ENCODE results near the gene SUPT7L.

DNA sequence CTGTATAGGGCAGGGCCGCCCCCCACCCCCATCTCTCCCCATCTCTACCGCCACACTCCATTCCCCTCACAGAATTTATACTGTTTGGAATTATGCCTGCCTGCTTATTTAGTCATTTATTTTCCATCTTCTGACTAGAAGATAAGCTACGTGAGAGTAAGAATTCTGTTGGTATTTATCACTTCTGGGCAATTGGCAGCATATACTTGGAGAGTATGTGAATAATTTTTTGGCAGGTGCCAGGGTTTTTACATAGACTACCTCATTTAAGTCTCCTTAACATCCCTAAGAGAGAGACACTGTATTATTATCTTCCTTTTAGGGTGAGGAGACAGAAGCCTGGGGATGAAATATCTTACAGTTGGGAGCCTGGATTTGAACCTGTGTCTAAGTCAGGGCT lies 45.3 kb upstream of the SUPT7L start:
- TF ChIP-seq, protein P1, sequence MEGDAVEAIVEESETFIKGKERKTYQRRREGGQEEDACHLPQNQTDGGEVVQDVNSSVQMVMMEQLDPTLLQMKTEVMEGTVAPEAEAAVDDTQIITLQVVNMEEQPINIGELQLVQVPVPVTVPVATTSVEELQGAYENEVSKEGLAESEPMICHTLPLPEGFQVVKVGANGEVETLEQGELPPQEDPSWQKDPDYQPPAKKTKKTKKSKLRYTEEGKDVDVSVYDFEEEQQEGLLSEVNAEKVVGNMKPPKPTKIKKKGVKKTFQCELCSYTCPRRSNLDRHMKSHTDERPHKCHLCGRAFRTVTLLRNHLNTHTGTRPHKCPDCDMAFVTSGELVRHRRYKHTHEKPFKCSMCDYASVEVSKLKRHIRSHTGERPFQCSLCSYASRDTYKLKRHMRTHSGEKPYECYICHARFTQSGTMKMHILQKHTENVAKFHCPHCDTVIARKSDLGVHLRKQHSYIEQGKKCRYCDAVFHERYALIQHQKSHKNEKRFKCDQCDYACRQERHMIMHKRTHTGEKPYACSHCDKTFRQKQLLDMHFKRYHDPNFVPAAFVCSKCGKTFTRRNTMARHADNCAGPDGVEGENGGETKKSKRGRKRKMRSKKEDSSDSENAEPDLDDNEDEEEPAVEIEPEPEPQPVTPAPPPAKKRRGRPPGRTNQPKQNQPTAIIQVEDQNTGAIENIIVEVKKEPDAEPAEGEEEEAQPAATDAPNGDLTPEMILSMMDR (IDR thresholded peaks at IDR 0.05) = no peak
- no peak for TF ChIP-seq POLR2A (IDR thresholded peaks at IDR 0.05)
